ENCODE measurements around the gene TEP1.

- no peak for TF ChIP-seq POLR2A (IDR thresholded peaks at IDR 0.05)
- TF ChIP-seq CTCF (IDR thresholded peaks at IDR 0.05) = no peak
- TF ChIP-seq POLR2AphosphoS5 (IDR thresholded peaks at IDR 0.05) = no peak
Measured at GRCh38 chr14:20419419-20419818, 6.1 kb upstream of the TEP1 start.

Data from upper lobe of left lung (tissue), 4 donors.